LoVo (cell line): Measurements from ENCODE around the gene ABCB8.
"Not testable (repeated sequence)": the region's sequence is repeated elsewhere in the genome, so short reads cannot be mapped to it uniquely, and the experiment has no call there.

Experiments
- DNase-seq: peaks from one replicate; pipeline ENCODE4 v3.0.0-alpha.2; 2016; ENCODE audit warnings: low spot score

Gene ABCB8

DNA sequence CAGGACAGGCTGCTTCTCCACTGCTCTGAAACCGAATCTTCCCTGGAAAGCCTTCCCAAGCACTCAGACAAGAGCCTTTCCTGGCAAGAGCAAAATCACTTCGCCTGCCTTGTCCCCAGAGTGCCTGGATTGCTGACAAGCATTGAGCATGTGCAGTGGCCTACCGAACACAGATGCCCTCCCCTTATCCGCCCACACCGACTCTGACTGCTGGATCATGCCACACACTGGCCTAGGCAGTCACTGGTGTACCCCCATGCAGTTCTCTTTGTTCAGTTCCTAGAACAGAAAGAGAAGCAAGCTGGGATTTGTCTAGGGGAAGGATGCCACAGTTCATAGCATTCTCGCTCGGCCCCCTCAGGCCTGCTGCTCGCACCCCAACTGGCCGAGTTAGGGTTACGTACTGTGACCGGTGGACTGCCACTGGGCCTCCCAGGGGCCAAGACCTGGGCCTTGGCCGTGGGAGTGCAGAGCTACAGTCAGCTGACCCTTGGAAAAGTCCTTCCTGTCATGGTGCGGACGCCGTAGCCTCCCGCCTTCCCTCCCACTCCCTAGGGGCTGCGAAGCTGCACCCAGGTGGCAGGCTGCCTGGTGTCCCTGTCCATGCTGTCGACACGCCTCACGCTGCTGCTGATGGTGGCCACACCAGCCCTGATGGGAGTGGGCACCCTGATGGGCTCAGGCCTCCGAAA, 6.9 kb downstream of the ABCB8 start:
- no peak for DNase-seq

DNA sequence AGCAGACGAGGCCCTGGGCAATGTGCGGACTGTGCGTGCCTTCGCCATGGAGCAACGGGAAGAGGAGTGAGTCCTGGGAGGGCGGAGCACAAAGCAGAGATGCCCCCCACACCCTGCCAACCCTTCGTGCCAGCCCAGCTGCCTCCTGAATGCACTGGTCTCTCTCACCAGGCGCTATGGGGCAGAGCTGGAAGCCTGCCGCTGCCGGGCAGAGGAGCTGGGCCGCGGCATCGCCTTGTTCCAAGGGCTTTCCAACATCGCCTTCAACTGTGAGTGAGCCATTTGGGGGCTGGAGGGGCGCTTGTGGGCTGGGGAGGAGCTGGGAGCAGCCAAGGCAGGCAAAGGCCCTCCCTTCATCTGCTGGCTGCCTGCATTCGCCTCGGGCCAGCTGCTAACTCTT, 7.7 kb downstream of the ABCB8 start:
- no peak for DNase-seq

DNA sequence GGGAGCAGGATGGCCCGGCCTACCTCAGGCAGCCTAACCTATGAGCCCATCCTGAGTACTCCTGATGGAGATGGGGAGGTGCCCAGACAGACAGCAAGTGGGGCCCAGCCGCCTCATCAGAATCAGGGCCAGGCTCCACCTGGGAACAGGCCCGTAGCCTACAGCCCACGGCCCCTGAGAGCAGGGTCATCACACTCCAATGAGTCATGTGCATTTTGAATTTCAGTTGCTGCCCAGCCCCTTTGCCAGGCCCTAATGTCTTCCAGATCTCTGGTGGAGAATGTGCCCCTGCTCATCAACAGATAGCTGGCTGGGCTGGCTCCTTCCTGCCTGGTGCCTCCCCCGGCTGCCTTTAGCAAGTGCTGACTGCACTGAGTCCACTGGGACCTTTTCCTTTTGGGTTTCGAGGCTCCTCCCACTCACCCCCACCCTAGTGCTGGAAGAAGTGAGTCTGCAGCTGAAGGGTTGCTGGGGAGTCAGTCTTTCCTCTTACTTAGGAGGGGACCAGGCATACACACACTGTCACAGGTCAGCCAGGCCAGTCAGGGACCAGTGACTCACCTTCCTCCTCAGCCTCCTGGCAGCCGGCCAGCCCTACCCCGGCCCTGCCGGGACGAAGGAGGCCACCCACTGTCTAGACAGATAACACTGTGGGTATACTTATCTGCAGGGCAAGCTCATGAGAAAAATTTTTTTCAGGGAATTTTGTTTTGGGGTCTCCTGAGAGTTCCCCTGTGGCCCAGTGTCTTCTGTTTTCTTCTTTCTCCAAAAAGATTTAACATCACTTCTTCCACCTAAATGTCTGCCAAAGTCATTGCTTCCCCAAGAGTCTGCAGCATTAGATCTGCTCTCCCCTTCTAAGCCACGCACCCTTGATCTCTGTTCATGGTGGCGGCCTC, 10.9 kb downstream of the ABCB8 start:
- peak; percentile 78 for DNase-seq

DNA sequence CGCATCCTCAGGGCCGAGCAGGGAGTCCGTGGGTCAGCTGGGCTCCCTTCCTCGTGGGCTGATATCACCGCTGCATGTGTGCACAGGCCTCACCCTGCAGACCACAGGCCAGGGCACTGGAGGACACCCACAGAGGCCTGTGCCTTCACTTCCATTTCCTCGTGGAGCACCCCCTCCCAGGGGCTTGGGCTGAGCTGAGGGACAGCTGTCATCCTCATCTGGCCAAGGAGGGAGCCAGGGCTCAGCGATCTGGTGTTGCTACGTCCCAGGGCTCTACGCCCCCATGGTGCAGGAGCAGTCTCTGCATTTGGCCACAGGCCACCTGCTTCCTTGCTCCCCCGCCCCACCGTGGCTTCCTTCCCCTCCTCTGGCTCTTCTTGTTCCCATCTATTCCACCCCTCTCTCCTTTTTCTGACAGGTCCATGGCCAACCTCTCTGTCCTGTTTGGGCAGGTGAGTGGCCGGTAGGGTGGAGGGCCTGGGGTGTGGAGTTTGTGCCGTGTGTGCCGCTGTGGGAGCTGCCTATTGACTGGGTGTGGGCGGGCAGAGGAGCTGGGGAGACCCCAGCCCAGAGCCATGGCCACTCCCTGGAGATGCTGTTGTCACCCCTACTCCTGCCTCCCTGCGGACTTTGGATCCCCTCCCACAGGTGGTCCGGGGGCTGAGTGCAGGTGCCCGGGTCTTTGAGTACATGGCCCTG, 11.7 kb downstream of the ABCB8 start:
- no peak for DNase-seq

DNA sequence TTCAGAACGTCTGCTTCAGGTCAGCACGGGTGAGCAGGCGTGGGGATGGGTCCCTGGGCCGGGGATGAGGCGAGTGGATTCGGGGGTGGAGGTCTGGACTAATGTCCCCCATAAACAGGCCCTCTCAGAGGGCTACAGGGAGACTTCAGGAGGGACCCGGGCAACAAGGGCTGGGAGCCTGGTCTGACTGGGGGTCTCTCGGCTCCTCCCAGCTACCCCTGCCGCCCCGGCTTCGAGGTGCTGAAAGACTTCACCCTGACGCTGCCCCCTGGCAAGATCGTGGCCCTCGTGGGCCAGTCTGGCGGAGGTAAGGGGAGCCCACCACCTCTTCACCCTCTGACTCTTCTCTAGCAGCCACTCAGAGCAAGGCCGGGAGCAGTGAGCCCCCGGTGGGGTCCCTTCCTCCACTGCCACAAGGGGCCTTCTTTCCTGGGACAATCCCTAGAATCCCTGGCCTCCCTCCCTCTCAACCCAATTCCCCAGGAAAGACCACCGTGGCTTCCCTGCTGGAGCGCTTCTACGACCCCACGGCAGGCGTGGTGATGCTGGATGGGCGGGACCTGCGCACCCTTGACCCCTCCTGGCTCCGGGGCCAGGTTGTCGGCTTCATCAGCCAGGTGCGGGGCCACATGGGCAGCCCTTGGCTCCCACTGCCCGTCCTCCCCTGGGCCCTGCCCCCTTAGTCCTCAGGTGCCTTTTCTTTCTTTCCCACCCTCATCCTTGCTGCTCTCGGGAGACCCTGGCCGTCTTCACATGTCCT, 12.5 kb downstream of the ABCB8 start:
- no peak for DNase-seq

DNA sequence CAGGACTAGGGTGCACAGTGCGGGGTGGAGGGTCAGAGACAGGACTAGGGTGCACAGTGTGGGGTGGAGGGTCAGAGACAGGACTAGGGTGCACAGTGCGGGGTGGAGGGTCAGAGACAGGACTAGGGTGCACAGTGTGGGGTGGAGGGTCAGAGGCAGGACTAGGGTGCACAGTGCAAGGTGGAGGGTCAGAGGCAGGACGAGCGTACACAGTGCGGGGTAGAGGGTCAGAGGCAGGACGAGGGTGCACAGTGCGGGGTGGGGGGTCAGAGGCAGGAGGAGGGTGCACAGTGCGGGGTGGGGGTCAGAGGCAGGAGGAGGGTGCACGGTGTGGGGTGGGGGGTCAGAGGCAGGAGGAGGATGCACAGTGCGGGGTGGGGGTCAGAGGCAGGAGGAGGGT, 15.2 kb downstream of the ABCB8 start:
- DNase-seq = not testable (repeated sequence)

DNA sequence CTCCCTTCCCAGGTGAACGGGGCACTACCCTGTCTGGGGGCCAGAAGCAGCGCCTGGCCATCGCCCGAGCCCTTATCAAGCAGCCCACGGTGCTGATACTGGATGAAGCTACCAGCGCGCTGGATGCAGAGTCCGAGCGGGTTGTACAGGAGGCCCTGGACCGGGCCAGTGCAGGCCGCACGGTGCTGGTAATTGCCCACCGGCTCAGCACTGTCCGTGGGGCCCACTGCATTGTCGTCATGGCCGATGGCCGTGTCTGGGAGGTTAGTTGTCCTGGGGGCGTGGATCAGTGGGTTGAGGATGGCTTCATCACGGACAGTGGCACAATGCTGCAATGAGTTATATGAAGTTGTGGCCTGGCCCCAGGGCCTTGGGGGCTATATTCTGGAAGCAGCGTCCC, 15.7 kb downstream of the ABCB8 start:
- DNase-seq = no peak

DNA sequence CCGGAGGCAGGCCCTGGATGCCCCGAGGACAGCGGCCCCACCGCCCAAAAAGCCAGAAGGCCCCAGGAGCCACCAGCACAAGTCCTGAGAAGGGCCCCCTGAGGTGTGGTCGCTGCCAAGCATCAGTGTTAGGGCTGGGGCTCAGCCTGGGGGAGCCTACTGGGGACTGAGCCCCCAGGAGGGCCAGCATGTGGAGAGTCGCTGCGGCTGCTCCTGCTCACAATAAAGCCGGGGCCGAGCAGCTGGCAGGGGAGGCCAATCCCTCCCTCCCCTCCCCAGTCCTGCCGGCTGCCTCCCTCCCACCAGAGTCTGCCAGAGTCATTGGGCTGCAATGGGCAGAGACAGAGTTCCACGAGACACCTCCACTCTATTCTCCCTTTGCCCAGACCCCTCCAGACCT, 17.0 kb downstream of the ABCB8 start:
- DNase-seq = no peak

DNA sequence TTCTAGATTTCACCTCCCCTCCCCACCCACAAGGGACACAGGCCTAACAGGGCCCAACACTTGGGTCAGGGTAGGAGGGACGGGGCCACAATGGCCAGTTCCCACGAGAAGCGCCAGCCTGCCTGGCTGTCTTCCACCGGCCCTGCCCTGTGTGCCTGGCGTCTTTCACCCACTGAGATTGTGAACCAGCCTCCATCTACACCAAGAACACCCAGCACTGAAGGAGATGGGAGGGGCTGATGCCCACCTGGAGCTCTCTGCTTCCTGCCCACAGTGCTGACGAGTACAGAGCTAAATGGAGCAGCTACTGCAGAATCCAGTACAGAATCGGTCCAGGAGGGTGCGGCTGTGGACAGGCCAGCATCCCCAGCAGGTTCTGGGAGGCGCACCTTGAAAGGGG, 17.7 kb downstream of the ABCB8 start:
- DNase-seq = no peak

DNA sequence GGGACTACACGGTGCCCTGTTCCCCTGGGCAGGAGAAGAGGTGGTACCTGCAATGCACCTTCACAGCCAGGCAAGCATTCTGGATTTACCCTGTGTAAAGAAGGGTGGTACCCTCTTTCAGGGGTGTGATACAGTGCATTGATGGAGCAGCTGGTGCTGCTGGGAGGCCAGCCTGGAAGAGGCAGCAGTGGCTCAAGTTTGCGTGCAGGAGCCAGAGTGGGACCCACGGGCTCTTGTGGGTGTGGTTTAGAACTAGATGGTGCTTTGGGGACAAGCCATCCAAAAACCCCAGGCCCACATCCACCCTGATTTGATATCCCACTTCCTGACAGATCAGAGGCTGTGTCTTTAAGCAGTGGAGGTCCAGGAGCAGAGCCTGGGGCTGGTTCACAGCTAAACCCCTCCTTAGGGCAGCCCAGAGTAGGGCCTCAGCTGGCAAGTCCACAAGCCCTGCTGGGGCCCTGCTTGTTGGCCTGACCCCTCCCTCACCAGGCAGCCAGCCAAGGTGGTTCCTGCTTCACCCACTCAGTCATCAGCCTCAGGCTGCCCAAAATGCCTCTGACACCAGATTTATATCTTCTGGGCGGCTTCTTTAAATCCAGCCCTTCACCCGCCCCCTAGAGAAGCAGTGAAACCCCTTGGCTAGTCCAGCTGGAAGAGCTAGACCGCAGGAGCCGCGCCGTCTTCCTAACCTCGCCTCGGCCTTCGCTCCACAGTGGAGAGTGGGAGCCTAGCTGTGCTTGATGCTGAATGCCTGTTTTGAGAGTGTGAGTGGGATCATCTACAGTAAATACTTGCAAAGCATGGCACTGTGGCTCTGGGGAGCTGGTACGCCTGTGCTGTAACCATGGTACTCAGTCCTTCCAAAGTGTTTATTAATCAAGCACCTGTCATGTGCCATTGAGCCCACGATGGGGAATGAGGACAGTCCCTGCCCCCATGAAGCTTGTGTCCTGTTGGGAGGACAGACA, 18.6 kb downstream of the ABCB8 start:
- DNase-seq = no peak

DNA sequence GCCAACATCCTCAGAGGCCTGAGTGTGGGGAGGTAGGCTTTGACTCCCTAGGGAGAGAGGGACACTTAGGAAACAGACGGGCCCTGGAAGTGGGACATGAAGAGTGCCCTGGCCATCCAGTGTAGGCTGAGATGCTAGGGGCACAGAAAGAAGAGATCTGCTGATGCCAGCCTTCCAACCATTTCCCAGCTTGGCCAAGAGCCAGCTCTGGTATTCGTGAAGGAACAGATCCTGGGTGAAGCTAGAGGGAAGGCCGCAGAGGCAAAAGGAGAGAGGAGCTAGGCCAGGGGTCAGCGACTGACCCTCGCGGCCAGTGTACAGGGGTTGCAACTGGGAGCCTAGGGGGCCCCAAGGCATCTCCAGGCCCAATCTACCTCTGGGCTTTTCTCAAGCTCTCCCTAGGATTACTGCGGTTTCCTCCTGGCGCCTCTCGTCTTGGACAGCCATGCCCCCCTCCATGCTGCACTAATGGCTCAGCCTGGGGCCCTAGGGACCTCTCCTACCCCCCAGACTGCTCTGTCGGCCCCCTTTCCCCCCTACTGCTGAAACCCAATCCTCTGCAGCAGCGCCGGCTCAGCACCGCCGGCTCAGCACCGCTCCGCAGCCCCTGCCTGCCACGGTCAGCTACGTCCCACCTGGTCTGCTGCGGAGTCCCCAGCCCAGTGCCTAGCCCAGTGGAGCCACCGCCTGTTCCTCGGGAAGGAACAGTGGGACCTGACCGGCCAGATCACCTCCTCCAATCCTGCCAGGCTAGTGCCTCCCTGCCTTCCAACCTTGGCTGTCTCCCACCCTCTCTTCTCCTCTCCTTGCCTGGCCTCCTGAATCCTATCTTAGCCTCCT, 19.9 kb downstream of the ABCB8 start, which contains the start of gene ASIC3:
Gene ASIC3, plus strand, starts transcription at position 556 of the 840 bp plus-strand sequence. CDS start 355 bp downstream, outside the sequence.
- no peak for DNase-seq

DNA sequence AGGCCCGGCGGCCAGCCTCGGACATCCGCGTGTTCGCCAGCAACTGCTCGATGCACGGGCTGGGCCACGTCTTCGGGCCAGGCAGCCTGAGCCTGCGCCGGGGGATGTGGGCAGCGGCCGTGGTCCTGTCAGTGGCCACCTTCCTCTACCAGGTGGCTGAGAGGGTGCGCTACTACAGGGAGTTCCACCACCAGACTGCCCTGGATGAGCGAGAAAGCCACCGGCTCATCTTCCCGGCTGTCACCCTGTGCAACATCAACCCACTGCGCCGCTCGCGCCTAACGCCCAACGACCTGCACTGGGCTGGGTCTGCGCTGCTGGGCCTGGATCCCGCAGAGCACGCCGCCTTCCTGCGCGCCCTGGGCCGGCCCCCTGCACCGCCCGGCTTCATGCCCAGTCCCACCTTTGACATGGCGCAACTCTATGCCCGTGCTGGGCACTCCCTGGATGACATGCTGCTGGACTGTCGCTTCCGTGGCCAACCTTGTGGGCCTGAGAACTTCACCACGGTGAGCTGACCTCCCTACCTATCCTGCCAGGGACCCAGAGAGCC, 20.7 kb downstream of the ABCB8 start:
- no peak for DNase-seq

DNA sequence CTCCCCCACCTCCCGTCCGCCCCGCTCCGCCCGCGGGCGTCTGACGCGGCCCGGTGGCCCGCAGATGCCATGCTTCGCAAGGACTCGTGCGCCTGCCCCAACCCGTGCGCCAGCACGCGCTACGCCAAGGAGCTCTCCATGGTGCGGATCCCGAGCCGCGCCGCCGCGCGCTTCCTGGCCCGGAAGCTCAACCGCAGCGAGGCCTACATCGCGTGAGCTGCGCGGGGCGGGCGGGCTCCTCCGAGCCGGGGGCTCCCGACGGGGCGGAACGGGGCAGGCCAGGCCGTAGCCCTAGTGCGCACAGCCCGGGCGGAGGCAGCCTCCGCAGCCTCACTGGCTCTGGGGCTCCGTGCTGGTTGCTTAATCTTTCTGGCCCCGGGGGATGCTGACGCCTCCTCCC, 22.9 kb downstream of the ABCB8 start:
- DNase-seq = no peak

DNA sequence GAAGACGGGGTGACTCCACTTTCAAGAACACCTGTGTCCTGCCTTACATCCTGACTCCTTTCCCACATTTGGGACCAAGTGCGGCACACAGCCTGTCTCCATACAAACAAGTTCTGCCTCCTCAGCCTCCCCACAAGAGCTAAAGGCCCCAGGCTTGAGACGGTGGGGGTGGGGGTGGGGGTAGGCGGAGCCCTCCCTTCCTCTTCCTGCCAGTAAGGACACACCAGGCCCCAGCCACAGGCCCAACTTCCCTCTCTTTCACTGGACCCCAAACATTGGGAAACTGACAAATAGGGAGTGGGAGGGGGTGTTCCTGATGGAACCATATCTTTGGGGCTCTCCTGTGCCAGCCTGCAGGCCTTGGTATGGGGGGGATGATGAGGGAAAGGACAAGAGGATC, 24.8 kb downstream of the ABCB8 start:
- DNase-seq = no peak

DNA sequence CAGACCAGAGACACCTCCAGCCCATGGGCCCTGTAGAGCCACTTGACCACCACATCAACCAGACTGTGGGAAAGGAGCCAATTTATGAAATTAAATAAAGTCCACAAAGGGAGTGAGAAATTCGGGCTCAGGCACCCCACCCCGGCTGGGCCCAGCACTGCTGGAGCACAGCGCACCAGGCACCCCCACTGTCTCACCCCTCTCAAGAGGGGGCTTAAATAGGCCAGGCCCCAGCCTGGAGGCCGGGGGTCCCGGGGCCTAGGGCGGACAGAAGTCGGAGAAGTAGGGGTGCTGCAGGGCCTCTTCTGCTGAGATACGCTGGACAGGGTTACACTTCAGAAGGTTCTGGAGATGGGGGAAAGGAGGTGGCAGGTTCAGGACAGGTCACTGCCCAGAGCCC, 25.5 kb downstream of the ABCB8 start:
- DNase-seq = no peak

DNA sequence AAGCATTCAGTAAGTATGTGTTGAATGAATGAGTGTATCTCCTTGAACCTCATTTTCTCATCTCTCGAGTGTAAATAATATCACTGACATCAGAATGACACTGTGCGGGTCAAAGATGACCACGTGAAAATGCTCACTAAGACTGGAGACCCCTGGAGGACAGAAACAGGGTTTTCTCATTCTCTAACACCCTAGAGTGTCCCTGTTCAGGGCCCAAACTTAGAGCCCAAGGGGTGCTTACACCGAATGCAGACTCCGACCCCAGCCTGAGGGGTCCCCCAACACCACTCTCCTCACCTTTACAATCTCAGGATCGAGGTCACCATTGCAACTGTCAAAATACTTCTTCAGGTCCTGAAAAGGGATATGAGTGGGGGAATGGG, 28.0 kb downstream of the ABCB8 start:
- DNase-seq = no peak

DNA sequence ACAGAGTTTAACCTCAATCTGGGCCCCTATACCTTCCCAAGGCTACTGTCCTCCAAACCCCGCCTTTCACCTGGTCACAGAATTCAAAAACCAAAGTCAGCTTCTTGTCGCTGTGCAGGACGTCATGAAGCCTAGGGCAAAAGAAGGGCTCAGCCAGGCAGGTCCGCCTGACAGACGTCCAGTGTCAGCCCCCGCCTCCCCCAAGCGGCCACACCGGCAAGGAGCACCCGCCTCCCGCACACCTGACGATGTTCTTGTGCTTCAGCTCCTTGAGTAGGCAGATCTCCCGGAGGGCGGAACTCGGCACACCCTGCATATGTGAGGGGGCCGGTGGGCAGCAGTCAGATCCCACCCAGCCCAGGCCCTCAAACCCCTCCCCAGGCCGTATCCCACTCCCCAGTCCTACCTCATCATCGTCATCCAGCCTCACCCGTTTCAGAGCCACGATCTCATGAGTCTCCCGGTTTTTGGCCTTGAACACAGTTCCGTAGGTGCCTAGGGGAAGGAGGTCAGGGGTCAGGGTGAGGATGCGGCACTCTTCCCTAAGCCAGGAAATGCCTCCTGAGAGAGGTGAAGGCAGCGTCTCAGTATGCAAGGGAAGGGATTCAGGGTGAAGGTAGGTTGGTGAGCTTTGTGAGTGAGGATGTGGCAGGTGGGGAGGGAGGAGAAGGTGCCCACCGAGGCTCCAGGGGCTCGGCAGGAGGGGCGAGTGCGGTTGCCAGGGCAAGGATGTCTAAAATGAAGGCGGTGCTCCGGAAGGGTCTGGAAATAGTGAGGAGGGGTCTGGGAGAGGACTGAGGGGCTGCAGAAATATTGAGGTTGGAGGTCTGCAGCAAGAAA, 28.6 kb downstream of the ABCB8 start:
- DNase-seq = no peak

DNA sequence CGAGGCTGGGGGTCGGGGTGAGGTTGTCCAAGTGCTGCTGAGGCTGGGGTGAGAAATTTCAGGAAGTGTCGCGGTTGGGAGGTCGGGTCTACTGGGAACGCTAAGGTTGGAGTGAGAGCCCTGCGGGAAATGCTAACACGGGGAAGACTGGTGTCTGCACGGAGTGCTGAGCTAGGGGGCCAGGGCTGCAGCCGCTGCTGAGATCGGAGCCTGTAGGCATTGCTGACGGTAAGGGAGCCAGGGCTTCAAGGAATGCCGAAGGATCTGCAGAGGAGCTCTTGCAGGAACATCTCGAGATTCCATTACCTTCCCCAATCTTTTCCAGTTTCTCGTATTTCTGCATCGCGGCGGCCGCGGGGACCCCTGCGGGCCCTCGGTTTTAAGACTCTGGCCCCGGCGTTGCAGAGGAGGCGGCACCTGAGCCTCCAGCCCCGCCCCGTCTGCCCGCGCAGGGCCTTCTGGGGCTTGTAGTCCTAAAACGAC, 29.3 kb downstream of the ABCB8 start, which contains the start of gene CDK5:
Gene CDK5, minus strand, starts transcription at position 392 of the 483 bp plus-strand sequence. Its CDS starts 49 bp downstream, at position 343.
- no peak for DNase-seq
